DMS114 treated with DMSO at 0.1 percent for 48 hours (cell line): Measurements from ENCODE around the gene PKP1.

Experiments used
- DNase-seq: peaks from one replicate; lab custom pipeline; 2025; ENCODE audit not compliant: unreplicated experiment; lab: John Stamatoyannopoulos, UW

The PKP1 gene

DNA sequence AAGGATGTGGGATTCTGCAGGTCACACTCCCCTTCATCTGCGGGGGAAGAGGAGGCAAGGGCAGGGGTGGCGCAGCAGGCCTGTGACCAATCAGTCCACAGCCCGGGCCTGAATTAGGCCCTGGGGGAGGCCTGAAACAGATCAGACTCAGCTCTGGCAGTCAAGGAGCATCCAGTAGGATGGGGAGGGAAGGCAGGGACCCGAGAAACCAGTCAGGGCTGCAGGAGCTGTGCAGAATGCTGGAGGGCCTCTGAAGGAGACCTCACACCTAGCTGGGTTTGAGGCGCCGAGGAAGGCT, 81.5 kb downstream of the PKP1 start:
- DNase-seq, result no peak

DNA sequence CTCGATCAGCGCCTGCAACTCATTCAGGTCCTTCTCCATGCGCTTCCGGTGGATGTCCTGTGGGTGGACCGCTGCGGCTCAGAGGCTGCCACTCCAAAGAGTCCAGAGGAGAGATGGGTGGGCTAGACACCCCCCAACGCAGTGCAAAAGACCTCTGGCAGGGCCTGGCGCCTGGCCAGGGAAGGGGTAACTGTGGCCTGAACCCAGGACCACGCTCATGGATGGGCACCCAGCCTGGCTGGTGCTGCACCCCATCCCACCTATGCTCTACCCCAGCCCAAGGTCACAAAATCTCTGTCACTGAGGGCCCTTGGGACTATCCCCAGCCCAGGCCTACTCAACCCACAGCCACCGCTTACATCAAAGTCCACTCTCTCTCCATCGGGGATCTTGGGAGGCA, 81.9 kb downstream of the PKP1 start:
- DNase-seq, result no peak

DNA sequence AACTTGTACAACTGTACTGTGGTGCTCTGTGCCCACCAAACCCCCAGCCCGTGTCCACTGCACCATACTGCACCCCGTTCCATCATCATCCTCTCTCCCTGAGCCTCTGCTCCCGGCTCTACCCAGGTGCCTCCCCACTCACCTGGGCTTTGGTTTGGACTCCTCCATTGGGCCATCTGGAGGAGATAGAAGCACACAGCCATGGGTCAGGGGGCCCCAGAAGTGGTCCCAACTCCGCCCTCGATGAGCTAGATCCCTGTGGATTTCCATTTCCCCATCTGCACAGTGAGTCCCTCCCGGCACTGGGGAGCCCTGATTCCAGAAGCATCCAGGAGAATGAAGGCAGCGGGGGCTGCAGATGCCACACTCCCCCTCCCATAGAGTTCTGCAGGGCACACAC, 83.4 kb downstream of the PKP1 start:
- DNase-seq, result no peak

DNA sequence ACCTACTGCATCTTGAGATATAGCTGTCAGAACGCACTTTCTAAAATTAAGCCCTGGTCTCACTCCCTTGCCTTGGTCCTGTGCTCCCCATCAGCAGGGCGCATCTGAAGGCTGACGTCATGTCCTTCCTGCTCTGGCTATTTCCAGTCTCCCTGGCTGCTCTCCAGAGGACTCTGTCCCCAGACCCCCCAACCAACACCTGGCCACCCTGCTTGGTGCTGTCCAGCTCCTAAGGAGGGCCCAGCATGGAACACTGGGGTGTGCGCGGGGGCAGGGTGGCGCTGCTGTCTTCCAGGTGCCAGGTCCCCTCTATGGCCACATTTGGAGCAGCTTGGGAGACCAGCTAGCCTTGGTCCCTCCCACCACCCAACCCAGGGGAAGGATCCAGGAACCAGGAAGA, 85.9 kb downstream of the PKP1 start:
- DNase-seq, result no peak

DNA sequence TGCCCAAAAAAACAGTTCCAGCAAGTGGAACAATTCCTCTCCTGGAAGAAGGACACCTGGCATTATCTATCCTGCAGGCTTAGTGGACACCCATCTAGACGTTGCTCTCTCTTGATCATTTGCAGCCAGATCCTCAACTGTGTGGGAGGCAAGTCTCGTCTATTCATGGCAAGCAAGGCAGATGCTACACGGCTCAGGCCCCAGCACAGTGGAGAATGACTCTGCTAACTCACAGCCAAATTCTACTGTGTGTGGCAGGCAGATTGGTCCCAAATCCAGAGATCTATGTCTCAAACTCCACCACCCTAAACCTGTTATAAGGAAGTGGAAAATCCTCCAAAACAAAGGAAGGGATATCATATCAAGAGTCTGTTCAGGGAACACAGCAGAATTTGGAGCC, 87.2 kb downstream of the PKP1 start:
- DNase-seq, result no peak

DNA sequence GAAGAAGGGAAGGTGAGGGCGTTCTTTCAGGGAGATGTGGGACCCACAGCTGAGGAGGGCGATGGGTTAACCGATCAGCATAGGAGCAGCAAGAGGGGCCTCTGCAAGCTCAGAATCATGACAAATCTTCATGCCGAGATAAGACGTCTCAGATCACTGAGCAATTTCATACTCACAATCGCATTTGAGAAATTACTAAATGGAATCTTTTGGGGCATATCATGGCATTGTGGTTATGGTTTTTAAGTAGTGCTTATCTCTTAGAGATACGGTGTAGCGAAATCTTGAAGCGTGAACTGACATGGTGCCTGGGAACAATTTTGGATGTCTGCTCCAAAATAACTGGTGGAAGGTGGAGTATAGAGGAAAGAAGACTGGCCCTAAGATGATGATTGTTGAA, 88.0 kb downstream of the PKP1 start:
- DNase-seq, result no peak

DNA sequence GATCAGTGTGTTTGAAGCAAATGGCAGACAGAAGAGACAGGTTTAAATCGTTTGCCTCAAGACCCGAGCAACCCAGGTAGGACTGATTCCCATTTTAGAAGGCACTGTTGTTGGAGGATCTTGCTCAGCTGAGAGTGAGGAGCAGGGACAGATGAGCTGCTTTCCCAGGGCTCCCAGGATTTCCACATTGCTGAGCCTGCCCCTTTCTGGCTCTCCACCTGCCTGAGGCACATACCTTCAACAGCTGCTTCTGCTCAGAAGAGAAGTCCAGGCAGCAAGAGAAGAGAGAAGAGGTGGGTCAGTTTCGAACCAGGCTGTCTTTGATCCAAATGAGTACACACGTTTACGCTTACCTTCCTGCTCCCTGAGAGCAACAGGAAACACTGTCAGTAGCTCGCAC, 88.5 kb downstream of the PKP1 start:
- DNase-seq, result no peak

DNA sequence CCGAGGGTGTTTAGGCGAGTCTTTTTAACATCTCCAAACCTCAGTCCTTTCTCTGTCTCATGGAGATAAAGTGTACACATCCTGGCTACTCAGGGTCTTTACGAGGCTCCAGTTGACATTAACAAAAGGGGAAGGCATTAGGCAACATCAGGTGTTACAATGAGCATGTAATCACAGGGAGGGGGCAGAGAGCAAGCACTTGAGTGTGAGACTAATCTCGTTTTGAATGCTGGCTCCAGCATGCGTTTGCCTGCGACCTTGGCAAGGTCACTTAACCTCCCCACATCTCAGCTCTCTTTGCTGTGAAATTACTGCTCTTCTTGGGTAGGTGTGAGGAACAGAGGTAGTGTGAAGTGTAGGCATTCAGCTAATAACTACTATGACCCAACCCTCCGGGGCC, 91.1 kb downstream of the PKP1 start:
- no peak for DNase-seq

DNA sequence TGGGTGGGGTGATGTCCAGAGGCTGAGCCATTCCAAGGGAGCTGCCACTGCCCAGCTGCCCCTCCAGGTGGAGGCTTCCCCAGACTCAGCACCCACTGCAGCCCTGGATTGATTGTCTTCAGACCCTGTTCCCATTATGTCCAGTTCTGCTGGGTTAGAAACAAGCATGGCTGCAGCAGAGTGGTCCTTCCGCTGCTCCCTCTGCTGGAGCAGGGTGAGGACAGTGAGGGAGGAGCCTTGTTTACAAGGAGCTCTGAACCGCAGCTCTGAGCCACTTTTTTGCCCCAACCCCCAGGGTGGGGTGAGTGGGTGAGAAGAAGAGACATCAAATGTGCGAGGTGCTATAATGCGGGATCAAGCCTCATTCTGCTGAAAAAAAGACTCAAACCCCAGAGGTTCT, 91.9 kb downstream of the PKP1 start:
- no peak for DNase-seq

DNA sequence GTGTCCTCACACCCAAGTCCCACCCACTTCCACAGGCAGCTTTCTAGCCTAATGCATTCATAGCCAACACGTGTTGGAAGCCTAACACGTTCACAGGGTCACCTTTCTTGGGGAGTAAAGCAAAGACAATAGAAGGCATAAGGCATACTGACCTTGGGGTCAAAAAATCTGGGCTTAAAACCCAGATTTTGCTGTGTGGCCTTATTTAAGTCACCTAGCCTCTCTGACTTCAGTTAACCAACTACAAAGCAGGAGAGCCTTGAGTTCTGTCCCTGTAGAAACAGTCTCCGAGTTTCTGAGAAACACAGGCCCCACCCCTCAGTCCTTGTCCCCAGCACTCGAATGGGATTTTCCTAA, 92.8 kb downstream of the PKP1 start:
- DNase-seq, result no peak

DNA sequence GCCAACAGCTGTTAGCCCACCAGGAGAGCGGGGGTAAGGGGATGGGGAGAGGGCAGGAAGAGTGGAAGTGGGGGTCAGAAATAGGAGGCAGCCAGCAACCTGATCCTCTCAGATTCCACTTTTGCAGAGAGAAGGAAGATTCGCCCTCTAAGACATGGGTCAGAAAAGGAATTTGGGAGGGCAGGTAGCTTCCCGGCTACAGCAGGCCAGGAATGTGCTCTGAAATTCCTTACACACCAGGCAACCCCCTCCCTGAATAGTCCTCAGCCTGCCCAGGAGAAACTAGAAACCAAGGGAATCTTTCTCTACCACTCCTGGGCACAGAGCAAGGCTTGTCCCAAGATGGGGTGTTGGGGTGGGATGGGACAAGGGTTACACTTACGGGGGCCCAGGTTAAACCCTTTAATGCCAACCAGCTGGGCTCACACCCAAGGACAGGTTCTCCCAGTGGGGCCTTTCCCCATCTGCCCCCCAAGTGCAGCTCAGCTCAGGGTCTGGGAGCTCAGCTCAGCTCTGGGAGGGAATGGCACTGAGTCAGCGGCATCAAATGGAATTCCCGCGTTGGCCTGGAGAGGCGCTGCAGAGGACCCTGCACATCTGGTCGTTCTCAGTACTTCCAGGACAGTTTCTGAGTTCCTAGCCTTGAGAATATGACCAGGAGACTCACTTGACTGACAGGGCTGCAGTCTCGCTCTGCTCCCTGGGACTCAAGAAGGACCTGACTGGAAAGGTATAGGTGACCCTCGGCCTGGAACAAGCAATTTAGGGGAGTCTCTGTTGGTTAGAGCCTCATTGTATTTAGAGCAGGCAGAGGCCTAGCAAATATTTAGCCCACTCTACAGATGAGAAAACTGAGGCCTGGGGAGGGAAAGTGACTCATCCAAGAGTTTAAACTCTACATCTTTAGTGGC, 93.4 kb downstream of the PKP1 start:
- no peak for DNase-seq

DNA sequence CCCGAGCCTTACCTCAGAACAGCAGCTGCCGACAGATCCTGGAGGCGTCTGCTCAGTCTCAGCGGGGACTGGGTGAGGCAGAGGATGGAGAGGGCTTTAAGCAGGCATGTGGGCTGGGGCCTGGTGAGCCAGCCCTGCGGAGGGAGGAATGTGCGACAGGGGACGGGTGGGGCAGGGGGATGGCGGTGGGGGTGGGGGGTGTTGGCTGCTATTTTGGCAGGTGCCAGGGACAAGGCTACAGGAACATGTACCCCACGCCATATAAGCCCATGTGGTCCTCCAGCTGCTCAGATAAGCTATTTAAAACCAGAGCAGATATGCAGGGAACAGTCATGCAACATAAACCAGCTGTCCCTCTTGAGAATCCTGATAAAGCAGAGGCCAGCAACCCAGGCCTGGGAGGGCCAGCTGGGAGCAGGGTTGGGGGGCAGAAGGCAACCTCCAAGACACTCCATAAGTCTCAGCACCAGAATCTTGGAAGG, 94.3 kb downstream of the PKP1 start, which contains the start of gene TNNT2:
Gene TNNT2 (minus strand): TSS at position 70 of the 482 bp plus-strand sequence. CDS start 4,426 bp downstream, outside the sequence.
- no peak for DNase-seq

DNA sequence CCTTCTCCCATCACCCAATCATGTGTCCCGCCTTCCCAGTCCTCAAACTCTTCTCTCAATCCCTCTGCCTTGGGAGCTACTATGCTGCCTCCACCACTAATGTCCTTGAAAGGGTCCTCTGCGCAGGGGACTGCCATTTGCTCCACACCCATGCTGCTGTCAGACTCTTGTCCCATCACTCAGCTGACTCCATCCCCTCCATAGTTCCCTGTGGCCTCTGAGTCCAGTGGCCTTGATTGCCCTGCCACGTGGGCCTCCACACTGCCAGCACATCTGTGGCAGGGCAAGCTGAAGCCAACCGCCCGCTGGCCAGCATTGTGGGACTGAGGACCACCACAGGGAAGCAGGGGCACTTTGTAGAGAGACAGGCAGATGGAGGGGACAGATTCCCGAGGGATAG, 95.5 kb downstream of the PKP1 start:
- DNase-seq, result no peak

DNA sequence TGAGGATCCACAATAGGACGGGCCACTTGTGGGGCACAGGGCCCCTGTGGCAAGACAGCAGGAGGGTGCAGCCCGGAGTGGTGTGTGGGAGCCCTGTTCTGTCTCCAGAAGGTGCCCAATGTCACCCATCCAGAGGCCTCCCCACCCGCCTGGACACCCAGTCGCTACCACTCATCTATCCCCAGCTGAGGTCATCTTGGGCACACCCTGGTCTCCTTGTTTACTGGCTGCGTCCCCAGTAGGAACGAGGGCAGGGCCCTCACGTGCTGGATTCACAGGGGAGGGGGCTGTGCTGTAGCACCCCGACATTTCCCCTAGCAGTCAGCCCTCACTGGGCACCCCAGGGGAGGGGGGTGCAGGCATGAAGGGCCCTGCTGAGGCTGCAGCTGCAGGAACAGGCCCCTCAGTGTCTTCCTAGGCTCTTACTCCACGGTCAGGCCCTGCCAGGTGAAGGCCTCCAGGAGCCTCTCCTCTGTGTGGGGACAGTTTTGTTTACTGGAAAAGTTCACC, 96.5 kb downstream of the PKP1 start:
- DNase-seq, result no peak

DNA sequence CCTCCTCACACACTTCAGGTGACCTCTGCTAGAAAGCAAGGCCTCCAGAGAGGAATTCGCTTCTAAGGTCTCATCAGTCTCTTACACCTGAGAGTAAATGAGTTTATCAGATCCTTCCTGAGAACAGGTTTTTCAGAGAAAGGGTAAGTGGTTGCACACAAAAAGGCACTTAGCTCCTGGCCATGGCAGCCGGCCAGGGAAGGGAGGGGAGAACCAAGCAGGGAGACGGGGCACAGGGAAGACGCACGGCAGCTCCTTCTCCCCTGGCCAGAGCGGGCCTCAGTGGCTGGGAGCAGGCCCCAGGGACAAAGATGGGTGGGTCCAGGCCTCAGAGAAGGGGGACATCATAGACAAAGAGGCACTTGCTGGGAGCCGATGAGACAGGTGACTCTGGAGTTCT, 97.8 kb downstream of the PKP1 start:
- DNase-seq, result no peak
